Measurements from ENCODE around the gene THTPA.

DNA sequence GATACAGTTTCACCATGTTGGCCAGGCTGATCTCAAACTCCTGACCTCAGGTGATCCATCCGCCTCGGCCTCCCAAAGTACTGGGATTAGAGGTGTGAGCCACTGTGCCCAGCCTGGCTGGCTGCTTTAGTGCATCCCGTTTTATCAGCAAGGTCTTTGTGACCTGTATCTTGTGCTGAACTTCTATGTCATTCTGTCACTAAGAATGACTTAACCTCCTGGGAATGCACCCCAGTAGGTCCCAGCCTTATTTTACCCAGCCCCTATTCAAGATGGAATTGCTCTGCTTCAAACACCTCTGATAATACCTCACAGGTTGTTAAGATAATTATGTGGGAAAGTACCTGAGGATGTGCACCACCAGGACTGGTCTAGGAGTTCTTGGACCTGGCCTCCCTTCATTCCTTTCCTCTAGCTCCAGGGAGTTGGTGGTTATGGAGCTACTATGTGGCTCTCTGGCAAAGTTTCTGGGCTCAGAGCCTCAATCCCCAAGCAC is 48.7 kb downstream of the THTPA start:
- no peak for TF ChIP-seq POLR2A (IDR thresholded peaks at IDR 0.05)
- TF ChIP-seq, protein P1, sequence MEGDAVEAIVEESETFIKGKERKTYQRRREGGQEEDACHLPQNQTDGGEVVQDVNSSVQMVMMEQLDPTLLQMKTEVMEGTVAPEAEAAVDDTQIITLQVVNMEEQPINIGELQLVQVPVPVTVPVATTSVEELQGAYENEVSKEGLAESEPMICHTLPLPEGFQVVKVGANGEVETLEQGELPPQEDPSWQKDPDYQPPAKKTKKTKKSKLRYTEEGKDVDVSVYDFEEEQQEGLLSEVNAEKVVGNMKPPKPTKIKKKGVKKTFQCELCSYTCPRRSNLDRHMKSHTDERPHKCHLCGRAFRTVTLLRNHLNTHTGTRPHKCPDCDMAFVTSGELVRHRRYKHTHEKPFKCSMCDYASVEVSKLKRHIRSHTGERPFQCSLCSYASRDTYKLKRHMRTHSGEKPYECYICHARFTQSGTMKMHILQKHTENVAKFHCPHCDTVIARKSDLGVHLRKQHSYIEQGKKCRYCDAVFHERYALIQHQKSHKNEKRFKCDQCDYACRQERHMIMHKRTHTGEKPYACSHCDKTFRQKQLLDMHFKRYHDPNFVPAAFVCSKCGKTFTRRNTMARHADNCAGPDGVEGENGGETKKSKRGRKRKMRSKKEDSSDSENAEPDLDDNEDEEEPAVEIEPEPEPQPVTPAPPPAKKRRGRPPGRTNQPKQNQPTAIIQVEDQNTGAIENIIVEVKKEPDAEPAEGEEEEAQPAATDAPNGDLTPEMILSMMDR (IDR thresholded peaks at IDR 0.05), result no peak

Measured in esophagus squamous epithelium (tissue), 4 donors.